GM23248 (cell line): ENCODE data around the gene CCDC121.

Experiments
- EZH2 ChIP-seq: fragments of 200-600 bp; sonication (generic); IDR thresholded peaks from 2 replicates; pipeline ENCODE4 v1.6.1; 2018; ENCODE audit warnings: antibody characterized with exemption, mild to moderate bottlenecking; ENCODE audit not compliant: insufficient read depth, poor library complexity, severe bottlenecking
- EZH2phosphoT487 ChIP-seq: fragments of 200-600 bp; sonication (generic); IDR thresholded peaks from 2 replicates; pipeline ENCODE4 v1.6.1; 2018; ENCODE audit warnings: antibody characterized with exemption, moderate library complexity, mild to moderate bottlenecking, low read depth; ENCODE audit not compliant: insufficient read depth

GRCh38 chr2:27591745-27592144 lies 37.1 kb downstream of the CCDC121 start:
- TF ChIP-seq EZH2phosphoT487 (no peak), EZH2 (no peak)
